Stimulated activated naive CD4-positive, alpha-beta T cell (primary cell): ENCODE results near the gene RBM20.

ENCODE experiments used
- DNase-seq, 6 experiments: peaks; one replicate each; lab custom pipeline; 2025; lab: John Stamatoyannopoulos, UW

Gene RBM20

DNA sequence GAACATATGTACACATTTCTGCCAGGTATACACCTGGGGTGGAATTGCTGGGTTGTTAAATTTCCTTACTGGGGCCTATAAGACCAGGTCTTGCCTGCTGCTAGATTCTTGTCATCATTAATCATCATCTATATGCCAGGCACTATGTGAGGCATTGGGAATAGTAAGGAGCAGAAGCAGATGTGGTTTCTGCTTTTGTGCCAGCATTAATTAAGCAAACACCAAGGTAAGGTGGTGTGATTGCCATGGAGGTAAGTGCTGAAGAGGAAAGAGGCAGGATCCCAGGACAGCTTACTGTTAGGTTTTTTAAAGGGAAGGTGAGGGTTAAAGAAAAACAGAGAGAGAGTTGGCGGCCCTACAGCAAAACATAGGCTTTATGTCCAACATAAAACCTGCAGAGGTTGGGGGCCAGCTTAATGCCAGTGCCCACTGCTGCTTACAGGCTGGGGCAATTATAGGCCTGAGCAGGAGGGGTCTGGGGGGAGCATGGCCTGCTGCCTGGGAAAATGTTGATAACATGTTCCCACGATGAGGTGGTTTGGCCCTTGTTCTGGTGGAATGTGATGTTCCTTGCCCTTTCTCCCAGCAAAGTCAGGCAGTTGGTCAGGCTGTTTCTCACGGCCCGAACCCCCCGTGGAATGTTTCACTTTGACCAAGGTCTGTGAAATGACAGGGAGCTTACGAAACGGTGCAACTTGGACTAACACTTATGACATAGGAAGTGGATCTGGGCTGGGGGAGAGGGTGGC is 93.9 kb downstream of the RBM20 start:
- DNase-seq, result no peak

GRCh38 chr10:110739811-110740271 is 95.7 kb downstream of the RBM20 start:
- no peak for DNase-seq

DNA sequence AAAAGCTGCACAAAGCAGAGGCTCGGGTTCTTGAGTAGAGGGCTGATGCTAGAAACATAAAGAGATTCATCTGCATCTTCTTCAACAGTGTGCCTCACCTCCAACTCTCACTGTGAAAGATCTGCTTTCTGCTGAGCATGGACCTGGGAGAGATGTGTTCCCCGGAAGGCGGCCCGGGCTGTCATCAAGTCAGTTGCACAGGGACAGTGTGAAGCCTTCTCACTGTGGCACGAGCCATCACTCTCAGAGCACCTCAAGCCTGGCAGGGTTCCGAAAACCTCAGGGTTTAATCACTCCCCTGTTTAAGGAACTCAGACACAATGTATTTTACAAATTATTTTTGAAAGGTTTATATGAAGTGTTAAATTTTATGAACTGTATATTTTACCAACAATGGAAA is 98.7 kb downstream of the RBM20 start:
- DNase-seq, result no peak

DNA sequence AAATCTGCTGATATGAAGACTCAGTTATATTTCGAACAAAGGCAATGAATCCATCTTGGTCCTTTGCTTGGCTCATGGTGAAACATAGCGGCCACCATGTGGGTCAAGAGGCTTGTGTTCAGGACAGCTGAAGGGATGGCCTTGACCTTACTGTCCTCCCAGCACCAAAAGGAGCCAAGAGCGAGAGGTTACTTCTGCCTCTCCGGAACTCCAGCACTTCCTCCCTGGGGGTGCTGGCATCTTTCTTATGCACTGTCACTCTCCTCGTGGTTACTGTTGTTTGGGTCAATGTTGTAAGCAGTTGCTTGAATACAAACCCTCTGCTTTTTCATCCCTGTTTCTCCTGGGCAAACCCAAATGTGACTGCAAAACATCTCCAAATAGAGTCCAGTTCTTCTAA is 100.6 kb downstream of the RBM20 start:
- DNase-seq, result no peak

DNA sequence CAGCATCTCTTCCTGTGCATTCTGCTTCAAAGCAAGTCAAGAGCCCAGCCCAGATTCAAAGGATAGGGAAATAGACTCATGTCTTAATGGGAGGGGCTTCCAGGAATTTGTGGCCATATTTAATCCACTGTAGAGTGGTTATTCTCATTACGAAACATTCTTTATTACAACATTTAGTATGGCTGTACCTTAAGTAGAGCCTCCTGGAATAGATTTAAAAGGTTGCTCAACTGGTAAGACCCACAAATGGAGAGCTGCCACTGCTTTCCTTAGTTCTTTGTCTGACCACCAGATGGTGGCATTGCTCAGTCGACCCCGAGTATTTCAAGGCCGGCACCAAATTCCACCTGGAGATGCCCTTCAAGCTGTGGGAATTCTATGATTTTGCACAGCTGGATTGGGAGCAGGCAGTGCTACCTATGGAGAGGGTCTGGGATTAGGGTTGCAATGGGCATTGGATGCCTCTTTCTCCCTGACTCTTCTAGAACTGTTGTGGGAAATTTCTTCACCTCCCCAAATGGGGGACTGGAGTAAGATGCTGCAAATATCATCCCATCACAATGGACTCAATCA is 102.2 kb downstream of the RBM20 start:
- DNase-seq, result peak in 4 of 6 experiments; percentile 29 to 56 (median 44)

GRCh38 chr10:110746969-110747608 is 103.0 kb downstream of the RBM20 start:
- DNase-seq, result no peak

GRCh38 chr10:110747609-110748464 is 103.7 kb downstream of the RBM20 start:
- no peak for DNase-seq

GRCh38 chr10:110748970-110749369 is 104.8 kb downstream of the RBM20 start:
- no peak for DNase-seq

DNA sequence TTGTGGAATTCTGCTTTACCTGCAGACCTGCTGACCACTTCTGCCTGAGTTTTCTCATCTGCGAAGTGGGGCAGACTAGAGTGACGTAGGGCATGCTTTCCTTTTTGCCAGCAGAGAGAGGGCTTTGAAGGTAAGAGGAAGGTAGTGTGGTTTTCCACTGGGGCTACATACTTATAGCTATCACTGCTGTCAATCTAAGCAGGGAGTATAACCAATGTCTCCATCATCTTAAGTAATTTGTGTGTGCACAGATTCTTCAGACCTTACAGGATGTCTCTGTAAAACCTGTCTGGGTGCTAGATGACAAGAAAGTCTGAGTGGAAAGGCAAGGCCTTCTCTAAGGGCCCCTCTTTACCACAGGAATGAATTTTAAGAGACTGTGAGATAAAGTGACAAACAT is 106.8 kb downstream of the RBM20 start:
- peak in 3 of 6 experiments; percentile 52 to 70 (median 59) for DNase-seq

GRCh38 chr10:110751850-110752249 is 107.7 kb downstream of the RBM20 start:
- DNase-seq, result no peak

GRCh38 chr10:110753462-110753861 is 109.3 kb downstream of the RBM20 start:
- DNase-seq, result no peak

- DNase-seq, result no peak
These were observed 110.4 kb downstream of the RBM20 start for GRCh38 chr10:110754375-110755105.

- no peak for DNase-seq
These were observed 111.6 kb downstream of the RBM20 start for GRCh38 chr10:110755781-110756180.

DNA sequence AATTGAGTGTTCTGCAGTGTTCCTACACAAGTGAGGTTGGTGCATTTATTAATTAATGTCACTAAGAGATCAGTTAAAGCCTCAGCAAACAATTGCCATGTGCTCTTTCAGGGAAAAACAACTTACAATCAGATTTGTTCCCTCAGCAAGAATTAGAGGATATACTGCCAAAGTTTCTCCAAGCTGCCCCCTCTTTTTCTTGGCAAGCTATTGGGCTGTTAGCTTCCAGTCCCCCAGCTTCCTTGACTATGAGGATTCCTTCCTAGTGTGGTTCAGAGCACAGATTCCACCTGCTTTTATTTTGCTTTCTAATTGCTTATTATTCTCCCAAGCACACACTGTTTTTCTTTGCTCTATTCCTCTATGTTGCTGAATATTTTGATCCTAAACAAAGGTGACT is 112.7 kb downstream of the RBM20 start:
- DNase-seq, result no peak

DNA sequence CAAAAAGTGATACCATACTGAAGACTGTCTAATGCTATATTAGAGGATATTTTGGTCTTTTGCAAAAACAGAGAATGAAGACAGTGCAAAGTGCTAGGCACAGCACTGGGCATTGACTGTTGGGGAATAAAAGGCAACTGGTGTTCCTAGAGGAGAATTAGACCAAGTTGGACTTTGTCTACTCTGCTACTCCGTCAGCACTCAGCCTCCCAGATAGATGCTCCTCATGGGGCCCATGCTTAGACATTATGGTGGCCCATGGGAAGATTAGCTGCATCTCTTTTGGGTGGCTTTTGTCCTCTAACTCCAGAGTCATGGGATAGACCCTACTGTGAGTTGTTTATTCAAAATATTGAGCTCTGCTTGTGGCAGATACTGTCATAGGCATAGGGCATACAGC is 113.5 kb downstream of the RBM20 start:
- DNase-seq, result no peak

DNA sequence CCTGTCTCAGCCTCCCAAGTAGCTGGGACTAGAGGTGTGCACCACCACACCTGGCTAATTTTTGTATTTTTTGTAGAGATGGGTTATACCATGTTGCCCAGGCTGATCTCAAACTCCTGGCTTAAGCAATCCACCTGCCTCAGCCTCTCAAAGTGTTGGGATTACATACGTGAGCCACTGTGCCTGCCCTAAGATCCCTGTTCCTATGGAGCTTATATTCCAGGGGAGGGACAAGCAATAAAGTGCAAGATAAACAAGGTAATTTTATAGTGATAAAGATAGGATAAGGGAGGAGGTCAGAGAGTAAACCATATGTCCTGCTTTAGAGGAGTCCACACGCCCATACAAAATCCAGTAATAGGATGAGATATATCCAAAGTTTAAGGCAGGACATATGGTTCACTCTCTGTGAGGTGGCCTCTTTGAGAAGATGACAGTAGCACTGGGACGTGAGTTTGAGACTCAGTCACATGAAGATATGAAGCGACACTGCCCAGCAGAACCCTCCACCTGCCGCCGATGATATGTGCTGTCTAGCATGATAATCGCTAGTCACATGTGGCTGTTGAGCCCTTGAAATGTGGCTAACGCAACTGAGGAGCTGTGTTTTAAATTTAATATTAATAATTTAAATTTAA is 114.1 kb downstream of the RBM20 start:
- DNase-seq, result no peak

- DNase-seq, result no peak
These were observed 114.8 kb downstream of the RBM20 start for GRCh38 chr10:110758898-110759297.

DNA sequence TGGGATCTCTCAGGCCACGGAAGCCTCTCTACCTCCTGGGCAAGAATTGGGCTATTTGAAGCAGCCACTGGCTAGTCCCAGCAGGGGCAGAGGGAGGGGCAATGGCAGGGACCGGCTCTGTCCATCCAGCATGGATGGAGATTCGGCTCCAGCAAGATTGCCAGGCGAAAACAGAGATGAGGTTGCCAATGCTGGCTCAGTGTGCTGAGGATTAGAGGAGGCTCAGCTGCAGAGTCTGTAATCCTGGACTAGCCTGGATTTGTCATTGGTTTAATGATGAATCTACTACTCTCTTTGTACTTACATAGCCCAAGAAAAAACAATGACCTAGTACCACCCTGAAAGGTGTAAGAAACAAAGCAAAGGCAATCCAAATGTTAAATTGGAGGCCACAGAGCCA is 115.4 kb downstream of the RBM20 start:
- no peak for DNase-seq

GRCh38 chr10:110762109-110762848 is 118.1 kb downstream of the RBM20 start:
- DNase-seq, result no peak

DNA sequence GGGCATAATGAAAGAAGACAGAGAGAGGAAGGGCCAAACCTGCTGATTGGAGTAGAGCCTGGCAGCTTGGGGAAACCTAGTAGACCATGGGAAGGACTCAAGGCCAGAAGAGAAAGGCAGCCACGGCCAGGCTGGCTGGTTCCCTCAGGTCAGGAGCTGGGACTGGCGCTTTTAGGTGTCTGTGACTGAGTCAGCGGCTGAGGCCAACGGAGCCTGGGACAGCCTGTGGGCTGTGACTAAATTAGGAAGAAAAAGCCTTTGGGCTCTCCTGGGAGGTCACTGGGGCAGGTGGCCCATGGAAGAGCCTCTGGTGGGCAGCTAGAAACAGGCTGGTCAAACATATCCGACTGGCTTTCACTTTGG is 118.7 kb downstream of the RBM20 start:
- DNase-seq, result no peak
